Activated CD4-positive, CD25-positive, alpha-beta regulatory T cell treated with anti-CD3 and anti-CD28 coated beads, Interleukin-2, amount 50 U/mL, for 16 hours (primary cell): ENCODE measurements around the gene AREL1.

Source experiments
- DNase-seq: peaks from one replicate; pipeline ENCODE4 v3.0.0-alpha.2; 2020; ENCODE audit warnings: low read depth, low spot score

Gene AREL1

GRCh38 chr14:74660863-74661262 lies 52.0 kb downstream of the AREL1 start:
- no peak for DNase-seq

- no peak for DNase-seq
Observed at GRCh38 chr14:74660167-74660566, 52.7 kb downstream of the AREL1 start.

GRCh38 chr14:74658535-74659131 lies 54.2 kb downstream of the AREL1 start:
- no peak for DNase-seq

GRCh38 chr14:74656964-74657363 lies 55.9 kb downstream of the AREL1 start:
- DNase-seq: no peak

GRCh38 chr14:74655599-74656395 lies 57.1 kb downstream of the AREL1 start:
- DNase-seq: no peak

GRCh38 chr14:74654931-74655330 lies 57.9 kb downstream of the AREL1 start:
- DNase-seq: no peak

GRCh38 chr14:74653386-74654138 lies 59.3 kb downstream of the AREL1 start:
- DNase-seq: no peak

GRCh38 chr14:74652541-74652940 lies 60.3 kb downstream of the AREL1 start:
- DNase-seq: no peak

GRCh38 chr14:74650927-74651686 lies 61.8 kb downstream of the AREL1 start:
- DNase-seq: no peak

GRCh38 chr14:74649673-74650072 lies 63.2 kb downstream of the AREL1 start:
- no peak for DNase-seq

GRCh38 chr14:74649167-74649566 lies 63.7 kb downstream of the AREL1 start:
- DNase-seq: no peak

GRCh38 chr14:74648601-74649000 lies 64.3 kb downstream of the AREL1 start:
- DNase-seq: no peak

GRCh38 chr14:74647678-74648461 lies 65.0 kb downstream of the AREL1 start:
- no peak for DNase-seq

GRCh38 chr14:74647061-74647677 lies 65.7 kb downstream of the AREL1 start:
- no peak for DNase-seq

- DNase-seq: no peak
Observed at GRCh38 chr14:74645756-74646470, 67.0 kb downstream of the AREL1 start.

- no peak for DNase-seq
Observed at GRCh38 chr14:74645244-74645643, 67.6 kb downstream of the AREL1 start.

- DNase-seq: no peak
Observed at GRCh38 chr14:74641601-74642391, 71.1 kb downstream of the AREL1 start.

GRCh38 chr14:74638966-74639365 lies 73.9 kb downstream of the AREL1 start:
- DNase-seq: no peak

- no peak for DNase-seq
Observed at GRCh38 chr14:74638066-74638465, 74.8 kb downstream of the AREL1 start.
